ENCODE measurements around the gene KLHL7. TPM values are rescaled to one million over a fixed set of nuclear protein-coding genes. Genes with fewer than 3 reads are reported as not detected.

Gene KLHL7
- total and polyA plus RNA-seq, 2 donors (not counting 3 experiments of a cell fraction or from before 2014, with no cell fraction given), result 21.3 to 32.1 TPM

DNA sequence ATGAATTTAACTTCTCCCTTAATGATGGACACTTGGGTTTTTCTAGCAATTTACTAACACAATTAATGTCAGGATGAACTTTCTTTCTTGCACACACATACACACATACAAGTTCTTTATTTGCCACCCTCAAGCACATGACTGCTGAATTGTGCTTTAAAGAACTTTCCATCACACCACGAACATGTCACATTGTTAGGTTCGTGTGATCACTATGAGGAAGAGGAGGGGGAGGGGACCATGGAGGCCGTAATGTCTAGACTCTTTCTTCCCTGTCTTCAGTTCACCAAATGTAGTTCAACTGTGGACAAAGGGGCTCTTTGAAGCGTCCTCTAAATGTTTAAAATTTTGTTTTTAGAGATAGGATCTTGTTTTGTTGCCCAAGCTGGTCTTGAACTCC is 107.3 kb downstream of the KLHL7 start:
- no peak for FAIRE-seq
- Histone ChIP-seq H3K4me3 (replicated peaks in 1 of 3; ENCODE audit: insufficient read depth in 1 of 3, low read depth in 1 of 3, low read length in 3 of 3) (no peak overlapping the region), H3K27ac (ENCODE audit: insufficient read depth, low read depth, low read length) (no peak overlapping the region), H3K27me3 (ENCODE audit: control insufficient read depth in 2 of 2, insufficient read depth in 2 of 2, low read length in 2 of 2) (peaks cover 4 to 5% of the 10 kb centered on the region in 2 experiments), H3K36me3 (ENCODE audit: control insufficient read depth in 2 of 2, extremely low read depth in 1 of 2, insufficient read depth in 2 of 2, low read length in 2 of 2) (no peaks in the 10 kb centered on the region), H3K9me1 (replicated peaks; ENCODE audit: control insufficient read depth, extremely low read depth, insufficient read depth, low read length) (no peaks in the 10 kb centered on the region), H4K20me1 (replicated peaks; ENCODE audit: control insufficient read depth, extremely low read depth, insufficient read depth, low read length) (no peaks in the 10 kb centered on the region), H3K79me2 (ENCODE audit: control insufficient read depth, insufficient read depth, low read length) (no peaks in the 10 kb centered on the region), H3K9me3 (replicated peaks; ENCODE audit: control insufficient read depth, insufficient read depth, low read length) (no peaks in the 10 kb centered on the region), H3K4me2 (ENCODE audit: insufficient read depth, low read length) (no peak overlapping the region), H3K9ac (replicated peaks; ENCODE audit: extremely low read depth, insufficient read depth, low read length) (no peak overlapping the region), H3K4me1 (ENCODE audit: control insufficient read depth, extremely low read depth, insufficient read depth, low read length) (no peaks in the 10 kb centered on the region), H2AFZ (ENCODE audit: low read depth, low read length) (no peak overlapping the region)
- no peak for TF ChIP-seq JUN (IDR thresholded peaks at IDR 0.05; ENCODE audit: borderline replicate concordance, insufficient read depth, insufficient read length, low read depth)
- no peak for TF ChIP-seq POLR2A (IDR thresholded peaks at IDR 0.05; ENCODE audit: low read depth, low read length)
- no peak for TF ChIP-seq MYC (IDR thresholded peaks at IDR 0.05; ENCODE audit: low read depth, low read length)
- no peak for TF ChIP-seq POLR2AphosphoS5 (IDR thresholded peaks at IDR 0.05; ENCODE audit: insufficient read depth, low read depth, low read length)
- no peak for TF ChIP-seq CTCF (IDR thresholded peaks at IDR 0.05; ENCODE audit: extremely low read depth in 1 of 2, insufficient read depth in 1 of 2, low read depth in 1 of 2, low read length in 2 of 2)
- TF ChIP-seq, protein P1, sequence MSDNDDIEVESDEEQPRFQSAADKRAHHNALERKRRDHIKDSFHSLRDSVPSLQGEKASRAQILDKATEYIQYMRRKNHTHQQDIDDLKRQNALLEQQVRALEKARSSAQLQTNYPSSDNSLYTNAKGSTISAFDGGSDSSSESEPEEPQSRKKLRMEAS (IDR thresholded peaks at IDR 0.05; ENCODE audit: insufficient read depth, insufficient read length), result no peak
- TF ChIP-seq GATA2 (IDR thresholded peaks at IDR 0.05; ENCODE audit: insufficient read depth, insufficient read length, low read depth, low read length), result no peak
- TF ChIP-seq EZH2 (IDR thresholded peaks at IDR 0.05; ENCODE audit: borderline replicate concordance, low read depth, low read length, severe bottlenecking), result no peak
- TF ChIP-seq FOS (IDR thresholded peaks at IDR 0.05; ENCODE audit: borderline replicate concordance, insufficient read depth, low read length), result no peak
- CTCF ChIA-PET, result no interaction called here
- intact Hi-C loops (cut with micrococcal nuclease) (no loop called here), dilution Hi-C loops (cut with MboI; ENCODE audit: extremely low pct_ligation_motif_present, low sequenced_read_pairs) (no loop called here)
- no peak for DNase-seq (ENCODE audit: low read depth, low spot score)
- BruUV-seq (replicated peaks), result no TSS peak
- POLR2A ChIA-PET, result no interaction called here
